Measurements from ENCODE around the gene NRF1. TPM values are rescaled to one million over a fixed set of nuclear protein-coding genes. Genes with fewer than 3 reads are reported as not detected.
A peak's percentile ranks its signal among the peaks of the same experiment; 100 is the strongest.
"Not testable (repeated sequence)": the region's sequence is repeated elsewhere in the genome, so short reads cannot be mapped to it uniquely, and the experiment has no call there.

The NRF1 gene
- total RNA-seq, 2 donors from 2014 or later = 11.7 to 13.8 TPM

DNA sequence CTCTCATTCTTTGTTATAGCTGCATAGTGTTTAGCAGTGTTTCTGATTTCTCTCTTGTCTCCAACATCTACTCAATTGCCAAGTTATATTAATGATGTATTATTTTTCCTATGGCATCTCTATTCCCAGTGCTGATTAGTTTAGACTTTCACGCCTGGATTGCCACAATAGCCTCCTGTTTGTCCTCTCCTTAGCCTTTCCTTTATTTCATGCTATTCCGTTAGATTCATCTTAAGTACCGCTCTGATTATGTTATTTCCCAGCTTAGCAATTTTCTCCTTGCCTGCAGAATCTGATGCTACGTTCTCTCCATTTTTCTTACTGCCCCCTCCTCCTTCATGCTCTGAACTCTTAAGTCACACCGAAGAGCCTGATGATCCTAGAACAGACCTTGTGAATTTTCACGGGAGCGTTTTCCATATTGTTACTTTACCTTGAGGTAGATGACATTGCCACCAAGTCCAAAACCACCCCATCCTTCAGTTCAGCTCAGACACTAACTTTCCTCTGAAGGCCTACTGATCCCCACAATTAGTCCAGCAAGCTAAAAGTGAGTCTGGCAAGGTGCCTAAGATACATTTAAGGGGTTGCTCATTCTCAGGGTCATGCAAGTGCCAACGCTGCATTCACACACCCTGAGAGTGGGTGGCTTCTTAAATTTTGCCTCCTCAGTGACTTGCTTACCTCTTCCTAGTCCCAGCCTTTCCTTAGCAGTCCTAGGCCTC is 6.6 kb upstream of the NRF1 start:
- intact Hi-C loops (cut with DNase I) = no loop called here
- no peak for DNase-seq (ENCODE audit: low spot score)

DNA sequence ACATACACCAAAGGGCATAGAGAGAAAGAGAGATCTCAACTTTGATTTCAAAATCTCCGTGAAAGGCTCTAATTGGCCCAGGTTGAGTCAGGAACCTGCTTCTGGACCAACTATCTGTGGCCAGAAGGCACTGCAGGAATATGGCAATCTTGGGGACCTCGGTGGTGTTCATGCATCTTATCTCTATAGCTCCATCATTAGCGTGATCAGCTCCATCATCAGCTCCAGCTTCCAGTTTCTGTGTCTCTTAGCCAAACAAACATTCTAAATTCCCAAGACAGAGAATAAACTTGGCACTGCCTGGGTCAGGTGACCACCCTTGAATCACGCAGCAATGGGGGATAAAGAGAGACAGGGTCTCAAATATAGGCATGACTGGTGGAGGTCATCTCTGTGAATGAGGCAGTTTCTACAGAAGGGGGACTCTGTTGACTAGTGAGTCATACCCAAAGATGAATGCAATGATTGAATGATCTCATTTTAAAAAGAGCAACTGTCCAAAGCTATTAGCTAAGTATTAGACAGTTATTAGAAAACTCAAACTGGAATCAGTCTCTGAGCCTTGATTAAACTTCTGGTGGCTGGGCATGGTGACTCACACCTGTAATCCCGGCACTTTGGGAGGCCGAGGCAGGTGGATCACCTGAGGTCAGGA is 5.4 kb upstream of the NRF1 start:
- DNase-seq (ENCODE audit: low spot score) = no peak
- intact Hi-C loops (cut with DNase I) = no loop called here

DNA sequence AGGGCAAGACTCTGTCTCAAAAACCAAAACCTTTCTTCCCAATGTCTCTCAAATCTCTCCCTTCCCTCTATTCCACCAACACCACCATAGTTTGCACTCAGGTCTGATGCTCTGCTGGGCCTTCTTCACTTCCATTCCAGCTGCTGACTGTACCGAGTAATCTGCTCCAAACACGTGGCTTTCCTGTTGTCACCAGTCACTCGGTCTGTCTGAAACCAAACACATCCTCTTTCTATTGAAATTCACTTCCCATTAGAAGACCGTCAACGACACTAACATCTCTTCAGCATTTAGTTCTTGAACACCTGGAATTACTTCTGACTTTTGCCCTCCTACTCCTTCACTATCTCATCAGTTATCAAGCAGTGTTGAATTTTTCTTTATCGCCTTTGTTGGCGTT is 4.7 kb upstream of the NRF1 start:
- intact Hi-C loops (cut with DNase I) = no loop called here
- DNase-seq (ENCODE audit: low spot score) = no peak

DNA sequence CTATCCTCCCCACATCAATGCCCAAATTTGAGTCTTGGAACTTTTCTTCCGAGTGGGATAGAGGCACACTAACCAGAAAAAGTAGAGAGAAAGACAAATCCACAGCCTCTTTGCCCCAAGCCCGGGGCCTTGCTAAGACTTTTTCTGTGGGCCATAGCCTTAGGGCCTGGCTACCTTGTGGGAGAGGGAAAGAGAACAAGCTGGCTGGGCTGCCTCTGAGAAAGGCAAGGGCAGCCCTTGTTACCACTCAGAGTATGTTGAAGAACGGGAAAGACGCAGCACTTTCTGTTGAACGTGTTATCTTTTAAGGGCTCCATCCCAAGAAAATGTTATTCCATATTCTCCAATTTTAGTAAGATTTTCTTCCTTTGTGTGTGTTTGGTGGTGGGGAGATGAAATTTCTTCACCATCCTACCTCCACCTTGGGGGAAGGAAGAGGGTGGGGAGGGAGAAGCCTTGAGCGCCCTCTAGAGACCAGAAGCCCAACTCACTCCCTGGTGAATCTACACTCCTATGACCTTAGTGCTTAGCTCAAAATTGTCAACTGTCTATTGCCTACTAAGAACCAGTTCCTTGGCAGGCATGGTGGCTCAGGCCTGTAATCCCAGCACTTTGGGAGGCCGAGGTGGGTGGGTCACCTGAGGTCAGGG is 3.9 kb upstream of the NRF1 start:
- intact Hi-C loops (cut with DNase I) = no loop called here
- no peak for DNase-seq (ENCODE audit: low spot score)

DNA sequence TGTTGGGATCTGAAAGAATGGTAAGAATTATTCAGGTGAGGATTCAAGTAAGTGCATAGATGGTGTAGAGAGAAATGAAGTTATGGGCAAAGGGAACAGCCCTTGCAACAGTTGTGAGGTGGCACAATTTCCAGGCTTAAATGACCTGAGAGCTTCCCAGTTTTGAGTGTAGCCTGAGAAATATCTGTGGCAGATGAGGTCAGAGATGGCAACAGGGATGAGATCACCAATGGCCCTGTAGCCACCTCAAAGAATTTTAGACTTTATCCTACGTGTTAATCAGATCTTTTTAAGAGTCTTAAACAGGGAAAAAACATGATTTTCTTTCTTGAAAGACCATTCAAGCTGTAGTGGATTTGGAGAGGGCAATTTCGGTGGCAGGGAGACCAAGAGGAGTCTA is 1.9 kb upstream of the NRF1 start:
- DNase-seq (ENCODE audit: low spot score) = no peak
- intact Hi-C loops (cut with DNase I) = no loop called here

DNA sequence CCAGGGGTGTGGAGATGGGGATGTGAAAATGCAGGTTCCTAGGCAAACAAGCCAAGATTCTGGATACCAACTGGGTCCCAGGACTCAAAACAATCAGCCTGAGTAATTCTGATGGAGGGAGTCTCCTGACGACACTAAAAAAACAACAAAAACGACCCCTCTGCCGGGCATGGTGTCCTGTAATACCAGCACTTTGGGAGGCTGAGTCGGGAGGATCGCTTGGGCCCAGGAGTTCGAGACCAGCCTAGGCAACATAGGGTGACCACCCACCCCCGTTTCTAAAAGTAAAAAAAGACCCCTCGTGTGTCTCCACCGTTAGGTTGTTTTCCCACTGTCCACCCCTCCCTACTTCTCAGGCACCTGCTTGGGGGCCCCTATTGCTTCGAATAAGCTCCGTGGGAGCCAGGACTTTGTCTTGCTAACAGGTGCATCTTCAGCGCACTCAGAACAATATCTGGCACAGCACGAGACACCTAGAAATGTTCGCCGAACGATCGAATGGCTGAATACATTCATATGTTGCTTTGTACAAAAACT is 743 bp upstream of the NRF1 start:
- DNase-seq (ENCODE audit: low spot score) = no peak
- intact Hi-C loops (cut with DNase I) = no loop called here

DNA sequence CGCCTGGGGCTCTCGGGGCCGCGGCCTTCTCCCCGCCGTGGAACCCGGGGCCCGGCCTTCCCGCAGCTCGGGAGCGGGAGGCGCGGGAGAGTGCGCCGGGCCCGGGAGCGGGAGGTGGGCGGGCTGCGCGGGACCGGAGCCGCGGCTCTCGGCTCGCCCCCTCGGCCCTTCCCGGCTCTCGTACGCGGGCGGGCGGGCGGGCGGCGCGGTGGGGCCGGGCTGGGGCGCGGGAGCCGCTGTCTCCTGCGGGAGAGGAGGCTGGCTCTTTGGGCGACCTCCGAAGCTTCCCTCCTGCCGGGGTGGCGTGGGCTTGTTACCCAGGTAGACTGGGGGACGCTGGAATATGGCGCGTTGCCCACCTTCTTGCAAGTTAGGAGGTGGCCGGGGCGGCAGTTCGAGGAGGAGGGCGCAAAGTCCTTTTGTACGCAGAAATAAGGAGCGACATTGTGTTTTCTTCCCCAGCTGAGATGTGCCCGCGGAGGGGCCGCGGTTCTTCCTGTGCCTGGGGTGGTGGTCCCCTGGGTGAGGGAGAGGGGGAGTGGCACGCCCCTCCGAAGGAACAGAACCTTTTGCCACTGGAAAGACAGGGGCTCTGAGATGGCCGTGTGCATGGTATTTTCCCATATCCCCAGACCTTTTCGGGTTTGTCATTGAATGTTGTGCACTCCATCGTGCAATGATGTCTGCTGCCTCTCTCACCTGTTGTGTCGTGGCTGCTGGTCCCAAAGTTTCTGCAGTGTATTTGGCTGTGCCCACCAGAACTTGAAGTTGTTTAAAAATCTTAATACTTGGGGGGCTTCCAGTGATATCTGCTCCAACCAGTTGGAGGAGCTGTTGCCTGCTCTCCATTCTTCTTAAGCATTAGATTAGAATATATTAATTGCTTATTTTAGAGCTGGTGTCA is 844 bp downstream of the NRF1 start:
- DNase-seq (ENCODE audit: low spot score) = peak; percentile 86
- intact Hi-C loops (cut with DNase I) = no loop called here

DNA sequence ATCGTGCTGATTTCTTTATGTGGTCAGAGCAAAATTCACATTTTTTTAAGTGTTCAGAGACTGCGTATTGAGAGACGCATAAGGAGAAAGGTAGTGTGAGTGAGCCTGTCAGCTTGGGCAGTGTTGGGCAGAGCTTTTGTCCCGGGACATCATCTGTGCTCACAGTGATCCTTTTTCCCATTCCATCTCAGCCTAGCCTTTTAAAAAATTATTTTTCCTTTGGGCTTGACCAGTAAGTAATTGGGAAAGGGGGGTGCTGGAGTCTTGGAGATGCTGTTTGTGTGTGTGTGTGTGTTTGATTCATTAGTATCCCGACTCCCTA is 1.5 kb downstream of the NRF1 start:
- intact Hi-C loops (cut with DNase I) = no loop called here
- DNase-seq (ENCODE audit: low spot score) = no peak

DNA sequence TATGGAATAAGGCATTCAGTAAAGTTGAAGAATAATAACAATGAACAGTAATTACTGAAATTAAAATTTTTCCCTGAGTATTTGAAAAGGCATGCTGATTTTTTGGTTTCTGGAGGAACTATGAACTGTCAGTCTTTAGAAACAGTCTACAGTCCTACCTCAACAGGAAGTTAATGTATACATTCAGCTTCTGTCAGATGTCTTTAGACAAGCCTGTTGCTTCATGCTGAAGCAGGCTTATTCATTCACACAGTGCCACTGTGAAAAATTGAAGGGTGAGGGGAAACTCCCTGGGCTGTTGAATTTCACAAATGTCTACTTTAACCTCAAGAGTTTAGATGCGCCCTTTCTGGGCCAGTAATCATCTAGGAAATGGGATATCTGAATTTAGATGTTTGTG is 3.5 kb downstream of the NRF1 start:
- DNase-seq (ENCODE audit: low spot score) = no peak
- intact Hi-C loops (cut with DNase I) = no loop called here

DNA sequence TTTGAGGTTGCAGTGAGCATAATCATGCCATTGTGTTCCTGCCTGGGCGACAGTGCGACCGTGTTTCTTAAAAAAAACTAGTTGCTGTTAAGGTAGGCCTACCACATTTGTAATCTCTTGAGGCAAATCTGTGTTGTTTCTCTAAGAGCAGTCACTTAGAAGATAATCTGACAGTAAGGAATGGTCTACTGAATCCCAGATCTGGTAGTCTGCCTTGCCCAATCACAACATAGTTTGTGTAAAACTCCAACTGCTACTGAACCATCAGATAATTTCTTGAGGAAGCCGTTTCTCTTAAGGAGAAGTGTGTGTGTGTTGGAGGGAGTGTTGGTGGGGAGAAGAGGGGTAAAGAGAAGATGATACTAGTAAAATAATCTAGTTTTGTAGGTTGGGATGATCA is 5.0 kb downstream of the NRF1 start:
- intact Hi-C loops (cut with DNase I) = no loop called here
- no peak for DNase-seq (ENCODE audit: low spot score)

DNA sequence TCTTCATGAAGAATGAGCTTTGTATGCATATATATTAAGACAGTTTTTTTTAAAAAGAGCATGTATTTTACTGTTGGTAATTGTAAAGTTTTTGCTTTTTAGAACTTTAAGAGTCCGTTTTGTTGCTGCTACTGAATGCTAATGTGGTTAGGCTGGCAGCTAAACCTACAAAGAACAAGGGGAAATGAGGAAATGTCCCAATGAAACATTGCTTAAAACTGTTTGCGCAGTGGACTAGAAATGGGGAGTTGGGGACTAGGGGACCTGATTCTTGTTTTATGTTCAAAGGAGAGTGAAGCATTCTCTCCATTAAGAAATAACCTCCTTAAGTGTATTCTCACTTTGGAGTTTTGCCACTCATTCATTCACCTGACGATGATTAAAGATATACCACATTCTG is 5.7 kb downstream of the NRF1 start:
- no peak for DNase-seq (ENCODE audit: low spot score)
- intact Hi-C loops (cut with DNase I) = no loop called here

DNA sequence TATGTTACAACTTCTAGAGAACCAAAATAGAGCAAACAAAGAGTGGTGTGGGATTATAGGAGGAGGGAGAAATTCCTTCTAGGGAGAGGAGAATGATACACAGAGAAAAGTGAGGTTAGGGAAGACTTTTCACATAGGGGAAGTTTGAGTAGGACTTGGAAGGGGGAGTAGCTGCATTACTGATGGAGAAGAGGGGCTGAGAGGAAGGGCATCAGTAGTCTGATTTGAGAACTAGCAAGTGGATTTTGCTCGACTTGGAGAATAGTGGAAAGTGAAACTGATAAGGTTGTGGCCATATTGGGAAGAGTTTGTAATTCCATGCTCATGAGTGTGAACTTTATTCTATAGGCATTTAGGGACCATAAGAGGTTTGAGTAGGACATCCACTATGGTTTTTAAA is 6.1 kb downstream of the NRF1 start:
- intact Hi-C loops (cut with DNase I) = no loop called here
- no peak for DNase-seq (ENCODE audit: low spot score)

DNA sequence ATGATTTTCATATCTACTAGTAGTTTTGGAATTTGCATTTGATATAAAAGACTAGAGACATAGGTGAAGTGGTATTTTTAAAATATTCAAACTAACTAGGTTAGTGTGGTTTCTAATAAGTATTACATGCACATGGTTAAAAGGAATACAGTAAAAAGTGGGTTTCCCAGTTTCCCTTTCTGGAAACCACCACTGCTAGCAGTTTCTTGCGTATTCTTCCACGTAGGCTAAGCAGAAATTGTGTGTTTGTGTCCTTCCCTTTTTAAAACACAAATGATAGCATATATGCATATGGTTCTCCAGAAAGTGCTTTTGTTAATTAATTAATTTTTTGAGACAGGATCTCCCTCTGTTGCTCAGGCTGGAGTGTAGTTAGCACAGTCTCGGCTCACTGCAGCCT is 15.4 kb downstream of the NRF1 start:
- intact Hi-C loops (cut with DNase I) = no loop called here
- DNase-seq (ENCODE audit: low spot score) = no peak

DNA sequence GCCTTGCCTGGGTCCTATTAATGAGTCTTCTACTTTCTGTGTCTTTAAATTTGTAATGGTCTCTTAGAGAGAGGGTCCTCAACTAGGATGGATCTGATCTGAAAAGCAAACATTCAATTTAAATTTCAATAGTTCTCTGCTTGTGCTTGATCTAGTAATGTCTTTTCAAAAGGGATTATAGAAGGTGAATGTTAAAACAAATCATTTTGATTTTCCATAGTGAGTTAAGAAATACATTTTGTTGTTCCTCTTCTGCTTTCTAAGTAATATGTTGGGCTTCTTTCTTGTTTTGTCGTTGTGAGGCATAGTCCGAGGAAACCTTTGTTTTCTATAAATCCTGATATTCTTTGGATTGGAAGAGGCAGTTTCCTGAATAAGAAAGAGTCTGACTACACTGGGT is 18.8 kb downstream of the NRF1 start:
- no peak for DNase-seq (ENCODE audit: low spot score)
- intact Hi-C loops (cut with DNase I) = no loop called here

DNA sequence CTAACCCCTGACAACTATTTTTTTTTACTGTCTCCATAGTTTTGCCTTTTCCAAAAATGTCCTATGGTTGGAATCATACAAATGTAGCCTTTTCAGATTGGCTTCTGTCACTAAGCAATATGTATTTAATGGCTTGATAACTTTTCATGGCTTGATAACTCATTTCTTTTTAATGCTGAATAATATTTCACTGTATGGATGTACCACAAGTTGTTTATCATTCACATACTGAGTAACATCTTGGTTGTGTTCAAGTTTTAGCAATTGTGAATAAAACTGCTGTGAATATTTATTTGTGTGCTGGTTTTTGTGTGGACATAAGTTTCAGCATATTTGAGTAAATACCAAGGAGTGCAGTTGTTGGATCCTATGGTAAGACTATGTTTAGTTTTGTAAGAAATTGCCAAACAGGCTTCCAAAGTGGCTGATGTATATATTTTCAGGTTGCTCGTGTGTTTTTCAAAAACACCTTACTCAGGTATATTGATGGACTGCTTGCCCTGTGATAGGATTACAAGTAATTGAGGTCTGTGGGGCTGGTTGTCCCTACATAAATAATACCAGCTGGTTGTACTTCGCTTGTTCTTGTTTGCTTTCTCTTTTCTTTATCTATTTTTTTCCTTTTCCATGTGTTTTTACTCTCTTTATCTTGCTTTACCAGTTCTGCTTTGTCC is 23.0 kb downstream of the NRF1 start:
- no peak for DNase-seq (ENCODE audit: low spot score)
- intact Hi-C loops (cut with DNase I) = no loop called here

DNA sequence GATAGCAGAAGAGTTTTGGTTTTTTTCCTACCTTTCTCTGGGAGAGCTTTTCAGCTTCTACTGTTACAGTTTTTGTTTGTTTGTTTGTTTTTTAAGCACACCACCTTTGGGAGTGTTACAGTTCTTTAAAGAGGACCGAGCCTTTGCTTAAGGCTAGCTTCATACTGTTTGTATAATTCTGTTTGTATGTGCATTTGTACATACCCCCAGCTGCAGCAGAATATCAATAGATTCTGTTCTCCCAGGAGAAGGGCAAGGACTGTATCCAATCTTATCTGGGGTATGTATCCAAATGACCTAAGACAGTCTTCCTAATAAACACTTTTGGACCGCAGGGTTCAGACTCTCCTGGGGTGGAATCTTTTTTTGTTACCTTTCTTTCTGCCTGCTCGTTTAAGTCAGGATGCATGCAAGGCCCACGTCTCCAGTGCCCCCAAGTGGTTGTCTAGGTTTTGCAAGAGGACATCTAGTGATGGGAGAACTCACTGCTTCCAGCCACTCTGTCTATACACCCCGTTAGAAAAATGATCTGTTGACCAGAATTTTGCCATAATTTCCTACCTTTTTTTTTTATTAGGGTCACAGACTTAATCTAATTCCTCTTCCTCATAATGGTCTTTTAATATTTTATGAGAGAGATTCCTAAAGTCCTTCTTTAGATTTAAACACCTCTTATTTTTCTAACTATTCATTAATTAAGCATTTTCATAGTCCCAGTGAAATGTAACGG is 23.9 kb downstream of the NRF1 start:
- DNase-seq (ENCODE audit: low spot score) = no peak
- intact Hi-C loops (cut with DNase I) = no loop called here

DNA sequence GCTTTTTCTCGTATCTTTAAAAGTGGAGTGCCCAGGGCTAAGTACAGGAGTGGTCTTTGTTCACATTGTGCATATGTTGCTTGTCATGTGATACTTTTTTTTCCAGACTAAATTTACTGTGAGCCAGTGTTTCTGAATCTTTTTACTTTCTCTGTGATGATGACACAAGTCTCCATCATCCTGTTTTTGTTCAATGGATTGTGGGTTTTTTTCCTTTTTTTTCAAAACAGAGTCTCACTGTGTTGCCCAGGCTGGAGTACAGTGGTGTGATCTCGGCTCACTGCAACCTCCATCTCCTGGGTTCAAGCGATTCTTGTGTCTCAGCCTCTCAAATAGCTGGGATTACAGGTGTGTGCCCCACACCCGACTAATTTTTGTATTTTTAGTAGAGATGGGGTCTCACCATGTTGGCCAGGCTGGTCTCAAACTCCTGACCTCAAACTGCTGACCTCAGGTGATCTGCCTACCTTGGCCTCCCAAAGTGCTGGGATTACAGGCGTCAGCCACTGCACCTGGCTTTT is 24.6 kb downstream of the NRF1 start:
- DNase-seq (ENCODE audit: low spot score); intact Hi-C loops (cut with DNase I): not testable (repeated sequence)

DNA sequence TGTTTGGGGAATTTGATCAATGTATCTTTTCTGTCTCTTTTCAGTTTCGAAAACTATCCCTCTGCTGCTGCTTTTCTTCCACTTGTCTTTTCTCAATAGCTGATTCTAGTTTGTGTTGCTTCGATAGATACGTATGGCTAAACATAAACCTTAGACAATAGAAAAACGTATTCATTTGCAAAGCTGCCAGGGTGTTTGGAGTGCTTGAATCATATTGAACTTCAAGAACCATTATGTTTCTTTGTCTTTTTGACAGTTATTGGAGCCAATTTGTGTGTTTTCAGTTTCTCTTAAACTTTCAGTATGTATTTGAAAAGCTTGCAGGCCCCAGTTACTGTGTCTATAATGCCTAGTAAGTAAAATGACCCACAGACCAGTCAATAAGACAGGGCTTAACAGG is 25.1 kb downstream of the NRF1 start:
- intact Hi-C loops (cut with DNase I) = no loop called here
- no peak for DNase-seq (ENCODE audit: low spot score)
